HepG2 (cell line): Measurements from ENCODE around the gene IFIT3. TPM values are rescaled to one million over a fixed set of nuclear protein-coding genes. Genes with fewer than 3 reads are reported as not detected.

Experiments used
- ATAC-seq: fragments of 200-7000 bp; cut with Tn5 transposase; 3 replicates; pipeline ENCODE4 v1.9.1; 2020; ENCODE audit warnings: mild to moderate bottlenecking, moderate library complexity
- BruUV-seq: library from RNA; stranded (reverse); fragments of 400-500 nt; replicated peaks from 2 replicates; lab custom pipeline; 2021; lab: Mats Ljungman, UMichigan
- CTCF ChIA-PET: fragments of 300-600 bp; formaldehyde crosslinking; extraction: SDS; loops from one replicate; lab custom pipeline; 2021; ENCODE audit warnings: low total read pairs, inconsistent platforms, low intra/inter-chr PET ratio; lab: Yijun Ruan, JAX
- POLR2A ChIA-PET: fragments of 350-600 bp; sonication (Branson Sonifier 250); formaldehyde crosslinking; loops from one replicate; lab custom pipeline; 2020; ENCODE audit warnings: antibody characterized with exemption, inconsistent platforms; lab: Yijun Ruan, JAX
- DNase-seq: peaks from one replicate; pipeline ENCODE4 v3.0.0-alpha.2; 2015; ENCODE audit warnings: low spot score
- FAIRE-seq: peaks from 3 replicates; lab custom pipeline; 2011; peaks lifted over from hg19 to GRCh38; lab: Jason Lieb, UNC
- H2AFZ ChIP-seq: one replicate; pipeline ENCODE4 v1.6.1; 2011; ENCODE audit warnings: low read length, inconsistent platforms
- H3K27ac ChIP-seq: fragments of 300-600 bp; 3 replicates; pipeline ENCODE4 v1.8.0; 2011; ENCODE audit warnings: mixed run types, mild to moderate bottlenecking, mixed read lengths, low read length, inconsistent platforms; ENCODE audit not compliant: insufficient read depth; ENCODE audit errors: extremely low read length
- H3K27me3 ChIP-seq, 2 experiments: fragments of 200-600 bp in 1 of 2; 2 replicates in 1 of 2; 3 replicates in 1 of 2; pipeline versions ENCODE4 v1.6.0 to v1.8.0; 2011; ENCODE audit warnings: low read length in 2 of 2, mild to moderate bottlenecking in 2 of 2, moderate library complexity in 2 of 2, inconsistent platforms in 1 of 2; ENCODE audit not compliant: insufficient read depth in 2 of 2, control insufficient read depth in 1 of 2
- H3K36me3 ChIP-seq, 2 experiments: fragments of 200-600 bp in 1 of 2; replicated peaks in 1 of 2; 2 replicates in 1 of 2; 3 replicates in 1 of 2; pipeline versions ENCODE4 v1.5.1 to v1.8.0; 2011; ENCODE audit warnings: low read length in 2 of 2, inconsistent platforms in 1 of 2; ENCODE audit not compliant: insufficient read depth in 2 of 2, control insufficient read depth in 1 of 2
- H3K4me1 ChIP-seq: 2 replicates; pipeline ENCODE4 v1.5.1; 2012; ENCODE audit warnings: low read length, inconsistent platforms; ENCODE audit not compliant: insufficient read depth
- H3K4me2 ChIP-seq: 2 replicates; pipeline ENCODE4 v1.6.0; 2011; ENCODE audit warnings: low read depth, low read length, inconsistent platforms
- H3K4me3 ChIP-seq, 3 experiments: fragments of 200-600 bp in 1 of 3; sonication (generic), shearing (Covaris generic) in 1 of 3; replicated peaks in 1 of 3; 2 replicates each; pipeline ENCODE4 v1.5.1; 2011 to 2016; ENCODE audit warnings: low read length in 3 of 3, inconsistent platforms in 2 of 3, low read depth in 2 of 3, mild to moderate bottlenecking in 2 of 3, control low read depth in 1 of 3, mixed read lengths in 1 of 3; ENCODE audit not compliant: insufficient read depth in 1 of 3
- H3K79me2 ChIP-seq: one replicate; pipeline ENCODE4 v1.6.1; 2011; ENCODE audit warnings: low read length, inconsistent platforms; ENCODE audit not compliant: insufficient read depth
- H3K9ac ChIP-seq: 2 replicates; pipeline ENCODE4 v1.6.0; 2011; ENCODE audit warnings: mild to moderate bottlenecking, low read depth, low read length, inconsistent platforms; ENCODE audit not compliant: insufficient read depth
- H3K9me3 ChIP-seq: 2 replicates; pipeline ENCODE4 v1.5.1; 2012; ENCODE audit warnings: mild to moderate bottlenecking, low read length
- H4K20me1 ChIP-seq: 2 replicates; pipeline ENCODE4 v1.6.0; 2011; ENCODE audit warnings: inconsistent platforms, mild to moderate bottlenecking, low read length, moderate library complexity; ENCODE audit not compliant: insufficient read depth
- ATF7-NPFF ChIP-seq: sonication (generic); formaldehyde crosslinking; IDR thresholded peaks from 2 replicates; pipeline ENCODE4 v1.8.1; 2023; ENCODE audit warnings: mild to moderate bottlenecking, low read depth, missing genetic modification reagents, moderate library complexity
- CSRNP1 ChIP-seq: sonication (generic); formaldehyde crosslinking; IDR thresholded peaks from 2 replicates; pipeline ENCODE4 v1.8.1; 2023; ENCODE audit warnings: mild to moderate bottlenecking, missing genetic modification reagents
- E2F2 ChIP-seq: sonication (generic); formaldehyde crosslinking; IDR thresholded peaks from 2 replicates; pipeline ENCODE4 v1.4.0; 2020; ENCODE audit warnings: missing genetic modification reagents, borderline replicate concordance
- GLMP ChIP-seq: sonication (generic); formaldehyde crosslinking; IDR thresholded peaks from 2 replicates; pipeline ENCODE4 v1.9.0; 2021; ENCODE audit warnings: missing genetic modification reagents, mild to moderate bottlenecking, borderline replicate concordance
- MTF2 ChIP-seq: sonication (generic); formaldehyde crosslinking; IDR thresholded peaks from 2 replicates; pipeline ENCODE4 v1.5.0; 2020; ENCODE audit warnings: missing genetic modification reagents, borderline replicate concordance
- NFE2 ChIP-seq: sonication (generic); formaldehyde crosslinking; IDR thresholded peaks from 2 replicates; pipeline ENCODE4 v1.4.0; 2020; ENCODE audit warnings: missing genetic modification reagents
- NFKBIZ ChIP-seq: IDR thresholded peaks from 2 replicates; pipeline ENCODE4 v1.6.1; 2018; ENCODE audit warnings: missing genetic modification reagents, missing compliant biosample characterization
- PHF20 ChIP-seq: sonication (generic); formaldehyde crosslinking; IDR thresholded peaks from 2 replicates; pipeline ENCODE4 v1.5.0; 2020; ENCODE audit warnings: mild to moderate bottlenecking, missing genetic modification reagents
- PHF21A ChIP-seq: sonication (generic); formaldehyde crosslinking; IDR thresholded peaks from 2 replicates; pipeline ENCODE4 v1.5.0; 2020; ENCODE audit warnings: mild to moderate bottlenecking, missing genetic modification reagents
- RARG ChIP-seq: sonication (generic); formaldehyde crosslinking; IDR thresholded peaks from 2 replicates; pipeline ENCODE4 v1.4.0; 2020; ENCODE audit warnings: low read depth, mild to moderate bottlenecking, missing genetic modification reagents
- SOX6 ChIP-seq, 2 experiments: fragments of 450-650 bp in 1 of 2; sonication (generic) in 1 of 2; formaldehyde crosslinking in 1 of 2; IDR thresholded peaks; 2 replicates each; pipeline versions ENCODE4 v1.4.0 to v1.6.1; 2017 to 2020; ENCODE audit warnings: antibody characterized with exemption in 1 of 2, mild to moderate bottlenecking in 1 of 2, missing genetic modification reagents in 1 of 2
- USF2 ChIP-seq, 2 experiments: sonication (generic) in 1 of 2; formaldehyde crosslinking in 1 of 2; IDR thresholded peaks; 2 replicates each; pipeline versions ENCODE4 v1.5.1 to v1.6.1; 2011 to 2020; ENCODE audit warnings: borderline replicate concordance in 1 of 2, low read depth in 1 of 2, low read length in 1 of 2, mild to moderate bottlenecking in 1 of 2, missing genetic modification reagents in 1 of 2, moderate library complexity in 1 of 2
- WIZ ChIP-seq: sonication (generic); formaldehyde crosslinking; IDR thresholded peaks from 2 replicates; pipeline ENCODE4 v1.5.1; 2020; ENCODE audit warnings: mild to moderate bottlenecking, missing genetic modification reagents
- YY1 ChIP-seq: IDR thresholded peaks from 2 replicates; pipeline ENCODE4 v1.6.1; 2011; ENCODE audit warnings: low read length, low read depth, moderate library complexity, mild to moderate bottlenecking; ENCODE audit not compliant: insufficient read depth, insufficient replicate concordance
- ZFP36 ChIP-seq: fragments of 150-350 bp; IDR thresholded peaks from 2 replicates; pipeline ENCODE4 v1.6.1; 2018; ENCODE audit warnings: borderline replicate concordance, low read length, low read depth; ENCODE audit not compliant: partially characterized antibody
- ZNF501 ChIP-seq: sonication (generic); formaldehyde crosslinking; IDR thresholded peaks from 2 replicates; pipeline ENCODE4 v1.5.1; 2020; ENCODE audit warnings: mild to moderate bottlenecking, moderate library complexity, missing genetic modification reagents
- ZNF567 ChIP-seq: sonication (generic); formaldehyde crosslinking; IDR thresholded peaks from 2 replicates; pipeline ENCODE4 v1.8.1; 2023; ENCODE audit warnings: mild to moderate bottlenecking, missing genetic modification reagents, borderline replicate concordance
- ZNF616 ChIP-seq: sonication (generic); formaldehyde crosslinking; IDR thresholded peaks from 2 replicates; pipeline ENCODE4 v1.5.0; 2020; ENCODE audit warnings: low read depth, mild to moderate bottlenecking, missing genetic modification reagents
- ZNF7 ChIP-seq: IDR thresholded peaks from 2 replicates; pipeline ENCODE4 v1.6.1; 2016; ENCODE audit warnings: missing biosample characterization, missing genetic modification reagents
- in situ Hi-C: cut with HindIII; loops from 2 replicates; pipeline ENCODE4 v1.10.0; 2017; ENCODE audit warnings: low pct_unique_long_range_greater_than_20kb; ENCODE audit not compliant: extremely low pct_ligation_motif_present
- intact Hi-C: fragments of 100-400 bp; cut with micrococcal nuclease; formaldehyde crosslinking; loops from one replicate; pipeline ENCODE4 v1.10.0; 2022; ENCODE audit not compliant: unreplicated experiment
- polyA plus RNA-seq, 8 experiments: library from polyadenylated mRNA; depleted of rRNA in 3 of 8; stranded (reverse) in 7 of 8; unstranded in 1 of 8; fragments of >200 nt; fragmentation: Illumina TruSeq in 4 of 8; extraction: Trizol in 4 of 8; gene quantifications; 2 replicates each; pipeline versions ENCODE4 v1.2.1 to v1.2.3, GENCODE V29; 2011 to 2016; ENCODE audit warnings: low read depth in 4 of 8, missing spikeins in 1 of 8, mixed read lengths in 1 of 8; ENCODE audit not compliant: insufficient read depth in 1 of 8
- total RNA-seq, 5 experiments: library from RNA; depleted of rRNA; stranded (reverse); fragments of >200 nt; fragmentation: Illumina TruSeq; extraction: Trizol; gene quantifications; 2 replicates each; pipeline ENCODE4 v1.2.3, GENCODE V29; 2016; ENCODE audit warnings: low read depth in 1 of 5

The IFIT3 gene
- total and polyA plus RNA-seq, 2 of the 13 experiments (the other 11 are each of a cell fraction or from before 2014, with no cell fraction given): 0.48 to 3.1 TPM

DNA sequence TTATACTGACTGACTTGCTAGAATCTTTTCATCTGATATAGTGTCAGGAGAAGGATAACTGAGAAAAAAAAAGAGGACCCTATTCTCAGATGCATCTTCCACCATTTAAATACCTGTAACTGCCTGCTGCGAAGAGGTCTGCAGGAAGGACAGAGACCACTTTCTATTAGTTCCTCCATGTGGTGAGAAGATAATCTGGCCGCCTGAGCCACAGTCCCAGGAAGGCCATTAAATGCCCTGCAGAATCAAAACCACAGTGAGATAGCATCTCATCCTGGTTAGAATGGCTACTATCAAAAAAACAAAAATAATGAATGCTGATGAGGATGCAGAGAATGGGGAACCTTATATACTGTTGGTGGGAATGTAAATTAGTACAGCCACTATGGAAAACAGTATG lies 30.2 kb downstream of the IFIT3 start (continued):
- TF ChIP-seq USF2 (IDR thresholded peaks at IDR 0.05; ENCODE audit: low read depth, low read length): no peak
- no peak for TF ChIP-seq USF2 (CRISPR knock-in tag; IDR thresholded peaks at IDR 0.05; ENCODE audit: borderline replicate concordance)
- TF ChIP-seq CSRNP1 (CRISPR knock-in tag): no peak
- TF ChIP-seq YY1: no peak
- TF ChIP-seq RARG (CRISPR knock-in tag): no peak
- TF ChIP-seq ZNF616: no peak

DNA sequence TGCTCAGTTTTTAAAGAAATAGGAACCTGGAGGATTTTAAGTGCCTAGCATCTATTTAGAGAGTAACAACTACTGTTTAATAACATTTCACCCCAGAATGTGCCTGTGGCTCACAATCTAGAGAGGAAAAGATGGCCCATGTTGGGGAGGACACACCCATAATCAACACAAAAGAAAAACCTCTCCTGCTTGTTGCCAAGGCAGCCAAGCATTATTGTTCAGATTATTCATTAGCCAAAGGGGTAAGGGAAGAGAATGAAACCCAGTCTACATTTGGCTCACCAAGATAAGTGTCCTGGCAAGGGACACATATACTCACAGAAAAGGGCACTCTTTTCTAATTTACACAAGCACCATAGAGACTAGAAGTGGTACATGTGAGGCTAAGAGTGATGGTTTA lies 32.4 kb downstream of the IFIT3 start:
- BruUV-seq: no TSS peak
- no peak for DNase-seq
- in situ Hi-C loops: no loop called here
- H3K9ac ChIP-seq: no peak overlapping the region
- H3K27ac ChIP-seq: no peak overlapping the region
- H3K4me3 ChIP-seq: no peak overlapping the region
- ChIA-PET POLR2A (no interaction called here), CTCF (no interaction called here)
- no peak for FAIRE-seq
- no peaks in the 10 kb centered on the region for H3K27me3 ChIP-seq
- H3K4me2 ChIP-seq: no peak overlapping the region
- no peaks in the 10 kb centered on the region for H3K36me3 ChIP-seq
- no peaks in the 10 kb centered on the region for H3K4me1 ChIP-seq
- intact Hi-C loops: no loop called here
- H4K20me1 ChIP-seq: no peaks in the 10 kb centered on the region
- no peaks in the 10 kb centered on the region for H3K79me2 ChIP-seq
- ATAC-seq: no peak
- H2AFZ ChIP-seq: no peak overlapping the region
- H3K9me3 ChIP-seq: no peaks in the 10 kb centered on the region
- TF ChIP-seq ZNF7 (CRISPR knock-in tag): no peak
- no peak for TF ChIP-seq NFKBIZ (CRISPR knock-in tag)
- TF ChIP-seq ZNF501 (CRISPR knock-in tag): no peak
- no peak for TF ChIP-seq ZNF567
- no peak for TF ChIP-seq SOX6 (IDR thresholded peaks at IDR 0.05)
- no peak for TF ChIP-seq SOX6 (CRISPR knock-in tag; IDR thresholded peaks at IDR 0.05)
- no peak for TF ChIP-seq ZFP36
- TF ChIP-seq PHF21A (CRISPR knock-in tag): no peak
- TF ChIP-seq NFE2 (CRISPR knock-in tag): no peak
- no peak for TF ChIP-seq PHF20
- TF ChIP-seq WIZ (CRISPR knock-in tag): no peak
- TF ChIP-seq ATF7-NPFF (CRISPR knock-in tag): no peak
- no peak for TF ChIP-seq GLMP (CRISPR knock-in tag)
- TF ChIP-seq MTF2 (CRISPR knock-in tag): no peak
- TF ChIP-seq E2F2: no peak
